IMR-90 (cell line): ENCODE measurements around the gene HOXA2.

Experiments
- BHLHE40 ChIP-seq: fragments of 150-350 bp; IDR thresholded peaks from 2 replicates; pipeline ENCODE4 v1.6.1; 2016; ENCODE audit warnings: mild to moderate bottlenecking, low read depth, low read length
- CEBPB ChIP-seq: IDR thresholded peaks from 2 replicates; pipeline ENCODE4 v1.6.1; 2012; ENCODE audit warnings: low read depth, low read length, improper control_type of control experiment
- ELK1 ChIP-seq: fragments of 150-350 bp; IDR thresholded peaks from 2 replicates; pipeline ENCODE4 v1.6.1; 2016; ENCODE audit warnings: low read depth, mild to moderate bottlenecking, low read length, moderate library complexity, borderline replicate concordance
- MAZ ChIP-seq: IDR thresholded peaks from 2 replicates; pipeline ENCODE4 v1.6.1; 2012; ENCODE audit warnings: low read depth, mild to moderate bottlenecking, low read length, improper control_type of control experiment, moderate library complexity, borderline replicate concordance
- MXI1 ChIP-seq: IDR thresholded peaks from 2 replicates; pipeline ENCODE4 v1.6.1; 2012; ENCODE audit warnings: low read depth, mild to moderate bottlenecking, low read length, moderate library complexity, borderline replicate concordance
- POLR2A ChIP-seq: IDR thresholded peaks from 2 replicates; pipeline ENCODE4 v1.6.1; 2012; ENCODE audit warnings: mild to moderate bottlenecking, low read depth, low read length
- RAD21 ChIP-seq: IDR thresholded peaks from 2 replicates; pipeline ENCODE4 v1.6.1; 2012; ENCODE audit warnings: low read length, improper control_type of control experiment
- RFX5 ChIP-seq: IDR thresholded peaks from 2 replicates; pipeline ENCODE4 v1.8.0; 2012; ENCODE audit warnings: low read depth, mild to moderate bottlenecking, low read length, moderate library complexity
- SMC3 ChIP-seq: fragments of 150-350 bp; IDR thresholded peaks from 2 replicates; pipeline ENCODE4 v1.6.1; 2016; ENCODE audit warnings: low read depth, mild to moderate bottlenecking, antibody characterized with exemption, low read length, moderate library complexity
- TF ChIP-seq, protein P1 (sequence below): conservative IDR thresholded peaks from 2 replicates; pipeline ENCODE4 v1.5.1; 2012; ENCODE audit warnings: mild to moderate bottlenecking, low read depth, low read length, improper control_type of control experiment

- TF ChIP-seq POLR2A = peak; percentile 25; the same call in 1 of the 2 replicates
- TF ChIP-seq BHLHE40 = no peak
- TF ChIP-seq, protein P1, sequence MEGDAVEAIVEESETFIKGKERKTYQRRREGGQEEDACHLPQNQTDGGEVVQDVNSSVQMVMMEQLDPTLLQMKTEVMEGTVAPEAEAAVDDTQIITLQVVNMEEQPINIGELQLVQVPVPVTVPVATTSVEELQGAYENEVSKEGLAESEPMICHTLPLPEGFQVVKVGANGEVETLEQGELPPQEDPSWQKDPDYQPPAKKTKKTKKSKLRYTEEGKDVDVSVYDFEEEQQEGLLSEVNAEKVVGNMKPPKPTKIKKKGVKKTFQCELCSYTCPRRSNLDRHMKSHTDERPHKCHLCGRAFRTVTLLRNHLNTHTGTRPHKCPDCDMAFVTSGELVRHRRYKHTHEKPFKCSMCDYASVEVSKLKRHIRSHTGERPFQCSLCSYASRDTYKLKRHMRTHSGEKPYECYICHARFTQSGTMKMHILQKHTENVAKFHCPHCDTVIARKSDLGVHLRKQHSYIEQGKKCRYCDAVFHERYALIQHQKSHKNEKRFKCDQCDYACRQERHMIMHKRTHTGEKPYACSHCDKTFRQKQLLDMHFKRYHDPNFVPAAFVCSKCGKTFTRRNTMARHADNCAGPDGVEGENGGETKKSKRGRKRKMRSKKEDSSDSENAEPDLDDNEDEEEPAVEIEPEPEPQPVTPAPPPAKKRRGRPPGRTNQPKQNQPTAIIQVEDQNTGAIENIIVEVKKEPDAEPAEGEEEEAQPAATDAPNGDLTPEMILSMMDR = no peak
- no peak for TF ChIP-seq ELK1
- no peak for TF ChIP-seq RFX5
- no peak for TF ChIP-seq MXI1
- no peak for TF ChIP-seq RAD21
- TF ChIP-seq SMC3 = no peak
- TF ChIP-seq CEBPB = no peak
- TF ChIP-seq MAZ = no peak
Observed at GRCh38 chr7:27116962-27117886, 14.7 kb upstream of the HOXA2 start.
